Activated CD4-positive, alpha-beta T cell treated with anti-CD3 and anti-CD28 coated beads, Interleukin-2, amount 50 U/mL, for 4 hours (primary cell): ENCODE measurements around the gene GRID2.

ENCODE experiments used
- DNase-seq, 2 experiments: peaks; one replicate each; pipeline ENCODE4 v3.0.0-alpha.2; 2020

The GRID2 gene

GRCh38 chr4:92535599-92535998 lies 231.8 kb downstream of the GRID2 start:
- DNase-seq, result no peak

- DNase-seq, result no peak
Measured at GRCh38 chr4:92551616-92552015, 247.8 kb downstream of the GRID2 start.

- DNase-seq, result no peak
Measured at GRCh38 chr4:92566269-92566668, 262.5 kb downstream of the GRID2 start.

GRCh38 chr4:92580816-92581215 lies 277.1 kb downstream of the GRID2 start:
- DNase-seq, result no peak

GRCh38 chr4:92599044-92599443 lies 295.3 kb downstream of the GRID2 start:
- no peak for DNase-seq

GRCh38 chr4:92600638-92601037 lies 296.9 kb downstream of the GRID2 start:
- no peak for DNase-seq

GRCh38 chr4:92606227-92606626 lies 302.5 kb downstream of the GRID2 start:
- no peak for DNase-seq

GRCh38 chr4:92615049-92615448 lies 311.3 kb downstream of the GRID2 start:
- DNase-seq, result no peak

GRCh38 chr4:92618968-92619367 lies 315.2 kb downstream of the GRID2 start:
- no peak for DNase-seq

GRCh38 chr4:92629302-92629701 lies 325.5 kb downstream of the GRID2 start:
- DNase-seq, result no peak

- no peak for DNase-seq
Measured at GRCh38 chr4:92634882-92635281, 331.1 kb downstream of the GRID2 start.

- no peak for DNase-seq
Measured at GRCh38 chr4:92636038-92636806, 332.5 kb downstream of the GRID2 start.

GRCh38 chr4:92641409-92641808 lies 337.6 kb downstream of the GRID2 start:
- DNase-seq, result no peak

GRCh38 chr4:92646826-92647225 lies 343.1 kb downstream of the GRID2 start:
- DNase-seq, result no peak

GRCh38 chr4:92651536-92651935 lies 347.8 kb downstream of the GRID2 start:
- no peak for DNase-seq

GRCh38 chr4:92654084-92654483 lies 350.3 kb downstream of the GRID2 start:
- DNase-seq, result no peak

- no peak for DNase-seq
Measured at GRCh38 chr4:92657695-92658094, 353.9 kb downstream of the GRID2 start.

- no peak for DNase-seq
Measured at GRCh38 chr4:92658318-92658717, 354.6 kb downstream of the GRID2 start.

- DNase-seq, result no peak
Measured at GRCh38 chr4:92677805-92678204, 374.0 kb downstream of the GRID2 start.

GRCh38 chr4:92678292-92678691 lies 374.5 kb downstream of the GRID2 start:
- no peak for DNase-seq

GRCh38 chr4:92679149-92679548 lies 375.4 kb downstream of the GRID2 start:
- DNase-seq, result no peak

GRCh38 chr4:92714640-92715039 lies 410.9 kb downstream of the GRID2 start:
- DNase-seq, result no peak

- no peak for DNase-seq
Measured at GRCh38 chr4:92733231-92733630, 429.5 kb downstream of the GRID2 start.

- DNase-seq, result no peak
Measured at GRCh38 chr4:92735025-92735665, 431.4 kb downstream of the GRID2 start.

- no peak for DNase-seq
Measured at GRCh38 chr4:92760433-92760832, 456.7 kb downstream of the GRID2 start.
